Neural cell (in vitro differentiated cells): Measurements from ENCODE around the gene TPST2. TPM values are rescaled to one million over a fixed set of nuclear protein-coding genes. Genes with fewer than 3 reads are reported as not detected.
A peak's percentile ranks its signal among the peaks of the same experiment; 100 is the strongest.

ENCODE experiments used
- H2AFZ ChIP-seq: fragments of 200-600, 300-800 bp; sonication (generic), shearing (Covaris generic); 2 replicates; pipeline ENCODE4 v1.6.0; 2014; ENCODE audit warnings: low read depth, mild to moderate bottlenecking, antibody characterized with exemption, low read length, moderate library complexity
- H3F3A ChIP-seq: fragments of 200-600 bp; shearing (Covaris generic); 2 replicates; pipeline ENCODE4 v1.6.1; 2016; ENCODE audit warnings: mild to moderate bottlenecking, moderate library complexity, mixed read lengths, antibody characterized with exemption, low read length; ENCODE audit not compliant: insufficient read depth, poor library complexity, severe bottlenecking
- H3K27ac ChIP-seq: fragments of 200-600, 300-800 bp; sonication (generic), shearing (Covaris generic); 2 replicates; pipeline ENCODE4 v1.5.1; 2014; ENCODE audit warnings: mild to moderate bottlenecking, low read length, moderate library complexity
- H3K27me3 ChIP-seq: fragments of 300-800, 200-600 bp; sonication (generic), shearing (Covaris generic); 2 replicates; pipeline ENCODE4 v1.6.0; 2014; ENCODE audit warnings: mild to moderate bottlenecking, low read depth, low read length, moderate library complexity; ENCODE audit not compliant: insufficient read depth
- H3K36me3 ChIP-seq: fragments of 300-800, 200-600 bp; sonication (generic), shearing (Covaris generic); 2 replicates; pipeline ENCODE4 v1.5.1; 2014; ENCODE audit warnings: mild to moderate bottlenecking, antibody characterized with exemption, low read length, moderate library complexity; ENCODE audit not compliant: insufficient read depth
- H3K4me2 ChIP-seq: fragments of 300-800, 200-600 bp; sonication (generic), shearing (Covaris generic); 2 replicates; pipeline ENCODE4 v1.6.0; 2014; ENCODE audit warnings: mild to moderate bottlenecking, low read length
- H3K4me3 ChIP-seq: fragments of 300-800, 200-600 bp; sonication (generic), shearing (Covaris generic); 2 replicates; pipeline ENCODE4 v1.5.1; 2014; ENCODE audit warnings: mild to moderate bottlenecking, low read length, moderate library complexity
- H3K79me2 ChIP-seq: fragments of 200-600 bp; shearing (Covaris generic); replicated peaks from 2 replicates; pipeline ENCODE4 v1.6.0; 2014; ENCODE audit warnings: mild to moderate bottlenecking, low read length, moderate library complexity; ENCODE audit not compliant: insufficient read depth
- H3K9ac ChIP-seq: fragments of 300-800, 200-600 bp; sonication (generic), shearing (Covaris generic); 2 replicates; pipeline ENCODE4 v1.6.1; 2016; ENCODE audit warnings: mild to moderate bottlenecking, low read length, mixed read lengths
- H3K9me2 ChIP-seq: fragments of 200-600 bp; shearing (Covaris generic); 2 replicates; pipeline ENCODE4 v1.6.1; 2016; ENCODE audit warnings: mild to moderate bottlenecking, low read length, mixed read lengths; ENCODE audit not compliant: insufficient read depth
- H3K9me3 ChIP-seq: fragments of 200-600, 300-800 bp; sonication (generic), shearing (Covaris generic); 2 replicates; pipeline ENCODE4 v1.6.1; 2016; ENCODE audit warnings: mild to moderate bottlenecking, mixed run types, low read length, moderate library complexity, mixed read lengths
- H4K20me1 ChIP-seq: fragments of 200-600 bp; shearing (Covaris generic); 2 replicates; pipeline ENCODE4 v1.6.1; 2016; ENCODE audit warnings: mild to moderate bottlenecking, mixed run types; ENCODE audit not compliant: insufficient read depth
- CTCF ChIP-seq: fragments of 450-650 bp; IDR thresholded peaks from 2 replicates; pipeline ENCODE4 v1.5.1; 2014; ENCODE audit warnings: antibody characterized with exemption, mild to moderate bottlenecking, moderate library complexity; ENCODE audit not compliant: poor library complexity, severe bottlenecking
- EP300 ChIP-seq: fragments of 450-650 bp; conservative IDR thresholded peaks from 2 replicates; pipeline ENCODE4 v1.6.1; 2014; ENCODE audit warnings: antibody characterized with exemption, mild to moderate bottlenecking, moderate library complexity; ENCODE audit not compliant: poor library complexity, severe bottlenecking
- EZH2 ChIP-seq: fragments of 200-600, 300-800 bp; shearing (Covaris generic), sonication (generic); IDR thresholded peaks from 2 replicates; pipeline ENCODE4 v1.6.1; 2014; ENCODE audit warnings: antibody characterized with exemption, low read length, borderline replicate concordance, mild to moderate bottlenecking; ENCODE audit not compliant: insufficient read depth, poor library complexity, severe bottlenecking
- MXI1 ChIP-seq: fragments of 450-650 bp; conservative IDR thresholded peaks from 2 replicates; pipeline ENCODE4 v1.6.1; 2014; ENCODE audit warnings: antibody characterized with exemption, mild to moderate bottlenecking; ENCODE audit not compliant: poor library complexity, severe bottlenecking
- POLR2AphosphoS5 ChIP-seq: IDR thresholded peaks from 2 replicates; pipeline ENCODE4 v1.6.1; 2012
- RAD21 ChIP-seq: fragments of 450-650 bp; conservative IDR thresholded peaks from 2 replicates; pipeline ENCODE4 v1.6.1; 2014; ENCODE audit warnings: antibody characterized with exemption, mild to moderate bottlenecking, moderate library complexity
- REST ChIP-seq: IDR thresholded peaks from 2 replicates; pipeline ENCODE4 v1.6.1; 2012; ENCODE audit warnings: borderline replicate concordance
- SMC3 ChIP-seq: fragments of 450-650 bp; conservative IDR thresholded peaks from 2 replicates; pipeline ENCODE4 v1.6.1; 2014; ENCODE audit warnings: antibody characterized with exemption, mild to moderate bottlenecking, moderate library complexity; ENCODE audit not compliant: poor library complexity
- TAF1 ChIP-seq: IDR thresholded peaks from 2 replicates; pipeline ENCODE4 v1.6.1; 2012; ENCODE audit warnings: low read depth
- polyA plus RNA-seq: library from polyadenylated mRNA; depleted of rRNA; stranded (reverse); fragments of >200 nt; gene quantifications from 2 replicates; pipeline ENCODE4 v1.2.3, GENCODE V29; 2014

Gene TPST2
- polyA plus RNA-seq, 1 donor from 2014 or later, result 16.6 TPM

DNA sequence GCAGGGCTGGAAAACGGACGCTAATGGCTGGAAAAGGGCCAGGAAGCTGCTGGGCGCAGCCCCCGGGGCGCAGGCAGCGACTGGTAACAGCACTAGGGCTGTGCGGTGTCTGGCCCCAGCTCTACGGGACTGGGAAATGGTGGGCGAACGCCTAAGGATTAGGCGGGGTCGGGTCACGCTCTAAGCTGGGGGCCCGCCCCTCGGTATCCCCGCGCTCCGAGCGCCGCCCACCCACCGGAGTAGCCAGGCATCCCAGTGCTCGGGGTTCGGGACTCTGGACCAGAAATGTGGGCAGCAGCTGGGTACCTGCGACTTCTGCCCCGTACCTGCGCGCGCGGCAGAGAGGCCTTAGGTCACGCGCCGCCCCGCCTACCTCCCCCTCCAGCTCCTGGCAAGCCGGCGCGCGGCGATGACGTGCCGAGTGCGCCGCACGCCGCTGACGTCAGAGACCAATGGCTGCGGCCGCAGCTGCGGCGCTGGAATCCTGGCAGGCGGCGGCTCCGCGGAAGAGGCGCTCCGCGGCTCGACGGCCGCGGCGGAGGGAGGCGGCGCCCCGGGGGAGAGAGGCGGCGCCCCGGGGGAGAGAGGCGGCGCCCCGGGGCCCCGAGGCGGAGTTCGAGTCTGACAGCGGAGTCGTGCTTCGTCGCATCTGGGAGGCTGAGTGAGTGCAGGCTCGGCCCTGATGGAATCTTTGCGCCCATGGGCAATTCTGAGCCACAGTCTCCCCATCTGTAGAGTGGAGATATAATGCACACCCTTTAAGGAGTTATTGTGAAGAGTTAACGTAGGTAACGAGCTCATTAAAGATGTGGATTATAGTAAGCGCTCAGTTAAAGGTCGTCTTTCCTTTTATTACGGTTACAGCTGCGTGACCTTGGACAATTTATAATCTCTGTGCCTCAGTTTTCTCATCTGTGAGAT, 106.2 kb downstream of the TPST2 start, which contains the start of the genes HPS4 and SRRD:
Gene HPS4 (minus strand): TSS at position 345 of the 921 bp plus-strand sequence. CDS start 2,021 bp downstream, outside the sequence.
Gene SRRD (plus strand): TSS at position 439 of the 921 bp plus-strand sequence. CDS start 14 bp downstream, at position 453.
- H4K20me1 ChIP-seq, result no peaks in the 10 kb centered on the region
- H3K9ac ChIP-seq, result peak within 1 kb of the TSS; percentile 95
- H3K79me2 ChIP-seq, result peaks cover 32% of the 10 kb centered on the region
- H3K27me3 ChIP-seq, result no peaks in the 10 kb centered on the region
- H3K9me2 ChIP-seq, result no peaks in the 10 kb centered on the region
- H3K27ac ChIP-seq, result peak within 1 kb of the TSS; percentile 90
- TF ChIP-seq RAD21 (peak; percentile 57), EP300 (peak; percentile 76), SMC3 (peak; percentile 53), EZH2 (no peak), REST (peak; percentile 52), TAF1 (peak; percentile 91), POLR2AphosphoS5 (peak; percentile 98), MXI1 (peak; percentile 91), CTCF (peak; percentile 28)
- no peaks in the 10 kb centered on the region for H3F3A ChIP-seq
- H3K4me2 ChIP-seq, result peak within 1 kb of the TSS; percentile 90
- H3K9me3 ChIP-seq, result no peaks in the 10 kb centered on the region
- H2AFZ ChIP-seq, result peak within 1 kb of the TSS; percentile 92
- H3K4me3 ChIP-seq, result peak within 1 kb of the TSS; percentile 84
- H3K36me3 ChIP-seq, result no peaks in the 10 kb centered on the region

GRCh38 chr22:26483043-26483438, 106.9 kb downstream of the TPST2 start:
- H3F3A ChIP-seq, result no peaks in the 10 kb centered on the region
- H3K9me3 ChIP-seq, result no peaks in the 10 kb centered on the region
- H4K20me1 ChIP-seq, result no peaks in the 10 kb centered on the region
- H3K9me2 ChIP-seq, result no peaks in the 10 kb centered on the region
- peak overlapping the region; percentile 90 for H3K4me2 ChIP-seq
- peak overlapping the region; percentile 95 for H3K9ac ChIP-seq
- peak overlapping the region; percentile 92 for H2AFZ ChIP-seq
- no peak for TF ChIP-seq REST
- TF ChIP-seq EP300, result no peak
- no peak for TF ChIP-seq RAD21
- no peak for TF ChIP-seq MXI1
- TF ChIP-seq POLR2AphosphoS5, result no peak
- TF ChIP-seq TAF1, result no peak
- no peak for TF ChIP-seq EZH2
- no peak for TF ChIP-seq SMC3
- no peak for TF ChIP-seq CTCF
- no peaks in the 10 kb centered on the region for H3K36me3 ChIP-seq
- peak overlapping the region; percentile 90 for H3K27ac ChIP-seq
- H3K27me3 ChIP-seq, result no peaks in the 10 kb centered on the region
- H3K4me3 ChIP-seq, result peak overlapping the region; percentile 84
- H3K79me2 ChIP-seq, result peaks cover 32% of the 10 kb centered on the region
